ENCODE measurements around the gene INPP5D. TPM values are rescaled to one million over a fixed set of nuclear protein-coding genes. Genes with fewer than 3 reads are reported as not detected.

INPP5D gene
- total and polyA plus RNA-seq, 2 of the 8 experiments (the other 6 are each of a cell fraction or from before 2014, with no cell fraction given): 4.5 to 7.1 TPM

DNA sequence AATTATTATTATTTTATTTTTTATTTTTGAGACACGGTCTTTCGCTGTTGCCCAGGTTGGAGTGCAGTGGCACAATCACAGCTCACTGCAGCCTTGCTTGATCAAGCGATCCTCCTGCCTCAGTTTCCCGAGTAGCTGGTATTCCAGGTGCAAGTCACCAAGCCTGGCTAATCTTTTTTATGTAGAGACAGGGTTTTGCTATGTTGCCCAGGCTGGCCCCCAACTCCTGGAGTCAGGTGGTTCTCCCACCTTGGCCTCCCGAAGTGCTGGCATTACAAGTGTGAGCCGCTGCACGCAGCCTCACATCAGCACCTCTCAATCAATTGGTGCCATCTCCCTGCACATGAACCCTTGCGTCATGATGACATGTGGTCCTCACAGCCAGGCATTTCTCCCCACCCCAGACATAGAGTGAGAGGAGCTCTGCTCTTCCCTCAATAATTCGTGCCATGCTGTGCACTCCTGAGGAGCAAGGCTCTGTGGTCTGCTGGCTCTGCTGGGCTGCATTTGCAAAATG, 5.9 kb downstream of the INPP5D start:
- no peak overlapping the region for H2BK20ac ChIP-seq (ENCODE audit: low read length)
- POLR2A ChIA-PET (ENCODE audit: partially characterized antibody): interaction anchor here (0.7 kb wide), 1 partner anchor 90 kb away, joined by 3 read pairs; no protein-coding TSS in a partner anchor
- TF ChIP-seq RAD21 (IDR thresholded peaks at IDR 0.05 in 1 of 2, conservative IDR thresholded peaks at IDR 0.05 in 1 of 2; ENCODE audit: low read depth in 2 of 2, low read length in 2 of 2) (no peak), BCL11A (IDR thresholded peaks at IDR 0.05; ENCODE audit: low read depth in 2 of 2, low read length in 2 of 2) (no peak), CREB1 (IDR thresholded peaks at IDR 0.05) (no peak), TAF1 (IDR thresholded peaks at IDR 0.05; ENCODE audit: low read depth, low read length) (no peak), NANOG (IDR thresholded peaks at IDR 0.05; ENCODE audit: insufficient read depth, low read depth, low read length, poor library complexity, severe bottlenecking) (no peak), CEBPB (IDR thresholded peaks at IDR 0.05; ENCODE audit: low read depth, low read length) (no peak), CTBP2 (IDR thresholded peaks at IDR 0.05; ENCODE audit: borderline replicate concordance, insufficient read depth, insufficient read length, low read length) (no peak), ASH2L (IDR thresholded peaks at IDR 0.05; ENCODE audit: low read length) (no peak), CHD1 (IDR thresholded peaks at IDR 0.05; ENCODE audit: low read depth, low read length) (no peak), CBX5 (IDR thresholded peaks at IDR 0.05; ENCODE audit: low read depth, low read length) (no peak), SP1 (IDR thresholded peaks at IDR 0.05; ENCODE audit: low read depth, low read length) (no peak), CHD2 (IDR thresholded peaks at IDR 0.05; ENCODE audit: low read length) (no peak)

More for the DNA sequence above, 5.9 kb downstream of the INPP5D start:
- Histone ChIP-seq H3K36me3 (ENCODE audit: control insufficient read depth in 2 of 4, insufficient read depth in 4 of 4, low read length in 3 of 4) (no peaks in the 10 kb centered on the region), H4K8ac (ENCODE audit: extremely low read depth, insufficient read depth, low read length) (no peak overlapping the region; the same call in 1 of the 2 replicates), H4K91ac (replicated peaks; ENCODE audit: insufficient read length, low read length) (no peak overlapping the region), H3K79me1 (ENCODE audit: low read depth, low read length) (no peaks in the 10 kb centered on the region), H3K79me2 (ENCODE audit: control insufficient read depth in 1 of 2, insufficient read depth in 2 of 2, low read length in 2 of 2) (no peaks in the 10 kb centered on the region), H2BK15ac (ENCODE audit: low read length) (no peak overlapping the region), H3K9ac (replicated peaks in 1 of 4; ENCODE audit: extremely low read depth in 1 of 4, low read depth in 3 of 4, low read length in 3 of 4) (no peak overlapping the region), H3K23ac (ENCODE audit: insufficient read length) (no peak overlapping the region), H4K5ac (ENCODE audit: insufficient read length, low read depth, low read length) (no peak overlapping the region), H3K56ac (replicated peaks; ENCODE audit: insufficient read length, low read depth, low read length) (no peak overlapping the region), H2BK5ac (ENCODE audit: low read depth, low read length) (no peak overlapping the region), H3K18ac (ENCODE audit: extremely low read depth, low read length) (no peak overlapping the region), H4K20me1 (replicated peaks in 1 of 2; ENCODE audit: control insufficient read depth in 1 of 2, insufficient read depth in 2 of 2, low read length in 2 of 2) (no peaks in the 10 kb centered on the region), H3K14ac (ENCODE audit: insufficient read length) (no peak overlapping the region), H3K4me1 (replicated peaks in 1 of 4; ENCODE audit: control insufficient read depth in 3 of 4, insufficient read depth in 4 of 4, low read length in 3 of 4) (peaks cover 0 to 10% (median 4%) of the 10 kb centered on the region in 4 experiments; a peak in 4 of 7 replicates), H3K27me3 (replicated peaks in 1 of 4; ENCODE audit: control insufficient read depth in 3 of 4, extremely low read depth in 1 of 4, insufficient read depth in 3 of 4, low read length in 3 of 4) (no peaks in the 10 kb centered on the region; a peak in 1 of 7 replicates), H2BK12ac (ENCODE audit: low read depth, low read length) (peak overlapping the region; percentile 50; the same call in 1 of the 2 replicates), H3K4me3 (ENCODE audit: extremely low read depth in 1 of 4, insufficient read depth in 2 of 4, low read depth in 3 of 4, low read length in 4 of 4) (no peak overlapping the region), H2AK5ac (ENCODE audit: low read depth, low read length) (no peak overlapping the region), H3K4ac (replicated peaks; ENCODE audit: insufficient read length, low read depth, low read length) (no peak overlapping the region), H3K4me2 (ENCODE audit: insufficient read depth in 1 of 2, low read depth in 2 of 2, low read length in 2 of 2) (no peak overlapping the region), H2AFZ (ENCODE audit: low read length) (no peak overlapping the region), H2BK120ac (replicated peaks; ENCODE audit: low read depth, low read length) (no peak overlapping the region), H3K23me2 (ENCODE audit: low read depth, low read length) (no peaks in the 10 kb centered on the region), H3K9me3 (ENCODE audit: insufficient read depth in 2 of 2, low read depth in 1 of 2, low read length in 1 of 2) (no peaks in the 10 kb centered on the region), H3K27ac (ENCODE audit: low read depth, low read length) (no peak overlapping the region)
- DNase-seq (ENCODE audit: low read depth in 1 of 2, low spot score in 2 of 2) (no peak), FAIRE-seq (no peak)
- CTCF ChIA-PET (ENCODE audit: partially characterized antibody): interaction anchor here (1.5 to 4.6 kb wide), 2 partner anchors 12 to 223 kb away, joined by 3 to 25 read pairs; no protein-coding TSS in a partner anchor
- WGBS, 2 experiments (ENCODE audit: extremely low coverage in 1 of 2, insufficient coverage in 1 of 2, insufficient read length in 1 of 2, insufficient replicate concordance in 2 of 2, low coverage in 1 of 2, low lambda C conversion rate in 2 of 2, missing lambda C conversion rate in 1 of 2): 95% methylated on average over 9 of the region's 9 CpGs; no CpG with 5 or more reads in 1 of the 2 experiments

Measured in H1 (cell line).